Loucy (cell line): ENCODE results near the gene DLG2.

Experiments
- H2AFZ ChIP-seq: fragments of 200-600 bp; sonication (generic); 2 replicates; pipeline ENCODE4 v1.6.0; 2016; ENCODE audit warnings: antibody characterized with exemption, mild to moderate bottlenecking, low read length, moderate library complexity
- H3F3A ChIP-seq: fragments of 200-600 bp; 2 replicates; pipeline ENCODE4 v1.6.0; 2016; ENCODE audit warnings: antibody characterized with exemption, low read depth, mild to moderate bottlenecking
- H3K27me3 ChIP-seq: fragments of 200-600 bp; sonication (generic); 2 replicates; pipeline ENCODE4 v1.6.1; 2014; ENCODE audit warnings: low read length, mild to moderate bottlenecking; ENCODE audit not compliant: insufficient read depth, poor library complexity, severe bottlenecking
- H3K36me3 ChIP-seq: fragments of 200-600 bp; sonication (generic); 2 replicates; pipeline ENCODE4 v1.6.1; 2016; ENCODE audit warnings: low read length; ENCODE audit not compliant: insufficient read depth
- H3K4me1 ChIP-seq: fragments of 200-600 bp; sonication (generic); 2 replicates; pipeline ENCODE4 v1.5.1; 2014; ENCODE audit warnings: low read length, mild to moderate bottlenecking; ENCODE audit not compliant: insufficient read depth, poor library complexity, severe bottlenecking
- H3K4me2 ChIP-seq: fragments of 200-600 bp; sonication (generic); 2 replicates; pipeline ENCODE4 v1.6.0; 2014; ENCODE audit warnings: antibody characterized with exemption, low read length, low read depth, mild to moderate bottlenecking; ENCODE audit not compliant: poor library complexity, severe bottlenecking
- H3K4me3 ChIP-seq: fragments of 200-600 bp; sonication (generic); 2 replicates; pipeline ENCODE4 v1.5.1; 2014; ENCODE audit warnings: low read length, mild to moderate bottlenecking, mixed read lengths; ENCODE audit not compliant: poor library complexity, severe bottlenecking
- H3K79me2 ChIP-seq: fragments of 200-600 bp; sonication (generic); 2 replicates; pipeline ENCODE4 v1.6.1; 2014; ENCODE audit warnings: low read length; ENCODE audit not compliant: insufficient read depth
- H3K9ac ChIP-seq: fragments of 200-600 bp; sonication (generic); 2 replicates; pipeline ENCODE4 v1.6.0; 2014; ENCODE audit warnings: mild to moderate bottlenecking, low read depth, low read length, moderate library complexity; ENCODE audit not compliant: poor library complexity, severe bottlenecking
- H3K9me2 ChIP-seq: fragments of 200-600 bp; sonication (generic); replicated peaks from 2 replicates; pipeline ENCODE4 v1.6.1; 2016; ENCODE audit warnings: low read depth, low read length, mixed read lengths
- H3K9me3 ChIP-seq: fragments of 200-600 bp; sonication (generic); 2 replicates; pipeline ENCODE4 v1.6.1; 2014; ENCODE audit warnings: mild to moderate bottlenecking, antibody characterized with exemption, low read length, low read depth; ENCODE audit not compliant: insufficient read depth
- H4K20me1 ChIP-seq: fragments of 200-600 bp; sonication (generic); 2 replicates; pipeline ENCODE4 v1.6.0; 2014; ENCODE audit warnings: antibody characterized with exemption, low read length, mild to moderate bottlenecking; ENCODE audit not compliant: insufficient read depth, poor library complexity, severe bottlenecking
- CTCF ChIP-seq: fragments of 200-600 bp; sonication (generic); conservative IDR thresholded peaks from 2 replicates; pipeline ENCODE4 v1.5.1; 2014; ENCODE audit warnings: mild to moderate bottlenecking, antibody characterized with exemption, low read length
- EZH2phosphoT487 ChIP-seq: fragments of 200-600 bp; IDR thresholded peaks from 2 replicates; pipeline ENCODE4 v1.6.1; 2018; ENCODE audit warnings: antibody characterized with exemption, mild to moderate bottlenecking, moderate library complexity, borderline replicate concordance

Gene DLG2

DNA sequence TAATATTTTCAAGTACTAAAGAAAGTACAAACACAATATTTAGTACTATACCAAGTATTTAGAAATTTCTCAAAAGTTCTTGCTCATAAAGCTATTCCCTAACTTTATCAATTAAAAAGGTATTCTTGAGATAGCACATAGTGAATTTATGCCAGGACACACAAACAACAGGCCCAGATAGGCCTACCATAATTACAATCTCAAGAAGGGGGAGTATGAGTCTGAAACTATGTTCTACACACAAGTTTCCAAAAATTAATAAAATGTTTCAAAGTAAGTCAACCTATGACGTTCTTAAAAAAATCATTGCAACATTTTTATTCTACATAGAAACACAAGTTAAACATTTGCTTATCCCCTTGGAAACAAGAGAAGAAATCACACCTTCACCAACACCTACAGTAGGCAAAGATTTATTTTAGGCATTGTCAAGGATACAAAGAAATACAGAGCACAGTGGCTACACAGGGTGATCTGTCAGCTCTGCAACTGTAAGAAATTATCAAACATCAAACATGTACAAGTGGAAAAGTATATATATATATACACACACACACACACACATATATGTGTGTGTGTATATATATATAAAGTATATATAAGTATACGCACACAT lies 1497.1 kb downstream of the DLG2 start:
- Histone ChIP-seq H3K4me3 (no peak overlapping the region), H2AFZ (no peak overlapping the region), H3K9ac (no peak overlapping the region), H3F3A (no peaks in the 10 kb centered on the region), H3K36me3 (no peaks in the 10 kb centered on the region), H3K4me2 (no peak overlapping the region), H3K9me2 (no peaks in the 10 kb centered on the region), H4K20me1 (no peaks in the 10 kb centered on the region), H3K79me2 (no peaks in the 10 kb centered on the region), H3K4me1 (no peaks in the 10 kb centered on the region), H3K27me3 (no peaks in the 10 kb centered on the region), H3K9me3 (no peaks in the 10 kb centered on the region)
- TF ChIP-seq EZH2phosphoT487 (no peak), CTCF (no peak)

DNA sequence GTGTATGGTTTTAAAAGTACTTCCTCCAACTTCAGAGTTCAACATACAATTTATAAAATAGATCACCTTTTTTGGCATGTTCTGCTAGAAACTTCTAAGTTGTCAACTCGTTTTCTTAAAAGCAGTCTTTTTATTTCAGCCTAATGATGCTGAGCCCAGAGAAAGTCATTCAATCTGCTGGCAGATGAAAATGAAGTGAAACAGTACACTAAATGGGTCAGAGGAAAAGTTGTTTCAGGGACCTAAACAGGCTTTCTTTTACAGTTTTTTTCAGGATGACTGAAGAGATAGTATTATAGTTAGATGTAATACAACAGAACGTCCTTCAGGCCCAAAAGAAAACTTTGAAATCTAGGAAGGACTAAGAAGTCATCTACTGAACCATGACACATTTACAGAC lies 1498.3 kb downstream of the DLG2 start:
- H3K4me1 ChIP-seq: no peaks in the 10 kb centered on the region
- H3K36me3 ChIP-seq: no peaks in the 10 kb centered on the region
- no peaks in the 10 kb centered on the region for H3K79me2 ChIP-seq
- H3K4me3 ChIP-seq: no peak overlapping the region
- H3K9me3 ChIP-seq: no peaks in the 10 kb centered on the region
- no peak overlapping the region for H3K4me2 ChIP-seq
- no peak overlapping the region for H3K9ac ChIP-seq
- H4K20me1 ChIP-seq: no peaks in the 10 kb centered on the region
- H2AFZ ChIP-seq: no peak overlapping the region
- no peaks in the 10 kb centered on the region for H3F3A ChIP-seq
- TF ChIP-seq EZH2phosphoT487 (no peak), CTCF (no peak)
- H3K9me2 ChIP-seq: no peaks in the 10 kb centered on the region
- H3K27me3 ChIP-seq: no peaks in the 10 kb centered on the region

GRCh38 chr11:84117394-84117793 lies 1509.8 kb downstream of the DLG2 start:
- Histone ChIP-seq H3K9ac (no peak overlapping the region), H3F3A (no peaks in the 10 kb centered on the region), H3K4me2 (no peak overlapping the region), H2AFZ (no peak overlapping the region), H3K9me2 (no peaks in the 10 kb centered on the region), H3K36me3 (no peaks in the 10 kb centered on the region), H4K20me1 (no peaks in the 10 kb centered on the region), H3K4me1 (no peaks in the 10 kb centered on the region), H3K27me3 (no peaks in the 10 kb centered on the region), H3K79me2 (no peaks in the 10 kb centered on the region), H3K4me3 (no peak overlapping the region), H3K9me3 (no peaks in the 10 kb centered on the region)
- TF ChIP-seq EZH2phosphoT487 (no peak), CTCF (no peak)
